ENCODE measurements around the gene CLEC1B. TPM values are rescaled to one million over a fixed set of nuclear protein-coding genes. Genes with fewer than 3 reads are reported as not detected.
"Not testable (repeated sequence)": the region's sequence is repeated elsewhere in the genome, so short reads cannot be mapped to it uniquely, and the experiment has no call there.

Gene CLEC1B
- total RNA-seq, 1 experiment from 2014 or later = not detected

DNA sequence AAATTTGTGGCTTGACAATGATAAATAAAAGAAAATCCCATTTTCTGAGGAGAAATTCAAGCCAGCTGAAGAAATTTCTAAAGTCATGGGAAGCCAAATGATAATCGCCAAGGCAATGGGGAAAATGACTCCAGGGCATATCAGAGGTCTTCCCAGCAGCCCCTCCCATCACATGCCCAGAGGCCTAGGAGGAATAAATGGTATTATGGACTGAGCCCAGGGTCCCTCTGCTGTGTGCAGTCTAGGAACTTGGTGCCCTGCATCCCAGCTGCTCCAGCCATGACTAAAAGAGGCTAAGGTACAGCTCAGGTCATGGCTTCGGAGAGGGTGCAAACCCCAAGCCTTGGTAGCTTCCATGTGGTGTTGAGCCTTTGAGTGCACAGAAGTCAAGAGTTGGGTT, 23.3 kb downstream of the CLEC1B start:
- no peaks in the 10 kb centered on the region for H3K4me1 Mint-ChIP-seq (ENCODE audit: low read depth, unreplicated experiment)
- H3K9me3 Mint-ChIP-seq (ENCODE audit: low read depth, unreplicated experiment) = no peaks in the 10 kb centered on the region
- no peak for DNase-seq
- peaks cover 42% of the 10 kb centered on the region for H3K27me3 Mint-ChIP-seq (ENCODE audit: unreplicated experiment)
- no peaks in the 10 kb centered on the region for H3K36me3 Mint-ChIP-seq (ENCODE audit: insufficient read depth, unreplicated experiment)
- CTCF ChIA-PET = no interaction called here
- no peak overlapping the region for H3K27ac Mint-ChIP-seq (ENCODE audit: unreplicated experiment)
- TF ChIP-seq, protein P1, sequence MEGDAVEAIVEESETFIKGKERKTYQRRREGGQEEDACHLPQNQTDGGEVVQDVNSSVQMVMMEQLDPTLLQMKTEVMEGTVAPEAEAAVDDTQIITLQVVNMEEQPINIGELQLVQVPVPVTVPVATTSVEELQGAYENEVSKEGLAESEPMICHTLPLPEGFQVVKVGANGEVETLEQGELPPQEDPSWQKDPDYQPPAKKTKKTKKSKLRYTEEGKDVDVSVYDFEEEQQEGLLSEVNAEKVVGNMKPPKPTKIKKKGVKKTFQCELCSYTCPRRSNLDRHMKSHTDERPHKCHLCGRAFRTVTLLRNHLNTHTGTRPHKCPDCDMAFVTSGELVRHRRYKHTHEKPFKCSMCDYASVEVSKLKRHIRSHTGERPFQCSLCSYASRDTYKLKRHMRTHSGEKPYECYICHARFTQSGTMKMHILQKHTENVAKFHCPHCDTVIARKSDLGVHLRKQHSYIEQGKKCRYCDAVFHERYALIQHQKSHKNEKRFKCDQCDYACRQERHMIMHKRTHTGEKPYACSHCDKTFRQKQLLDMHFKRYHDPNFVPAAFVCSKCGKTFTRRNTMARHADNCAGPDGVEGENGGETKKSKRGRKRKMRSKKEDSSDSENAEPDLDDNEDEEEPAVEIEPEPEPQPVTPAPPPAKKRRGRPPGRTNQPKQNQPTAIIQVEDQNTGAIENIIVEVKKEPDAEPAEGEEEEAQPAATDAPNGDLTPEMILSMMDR (IDR thresholded peaks at IDR 0.05; ENCODE audit: unreplicated experiment) = no peak
- intact Hi-C loops (cut with micrococcal nuclease; ENCODE audit: unreplicated experiment) = no loop called here
- no TSS peak for BruUV-seq (replicated peaks)
- no peak overlapping the region for H3K4me3 Mint-ChIP-seq (ENCODE audit: low read depth, unreplicated experiment)

DNA sequence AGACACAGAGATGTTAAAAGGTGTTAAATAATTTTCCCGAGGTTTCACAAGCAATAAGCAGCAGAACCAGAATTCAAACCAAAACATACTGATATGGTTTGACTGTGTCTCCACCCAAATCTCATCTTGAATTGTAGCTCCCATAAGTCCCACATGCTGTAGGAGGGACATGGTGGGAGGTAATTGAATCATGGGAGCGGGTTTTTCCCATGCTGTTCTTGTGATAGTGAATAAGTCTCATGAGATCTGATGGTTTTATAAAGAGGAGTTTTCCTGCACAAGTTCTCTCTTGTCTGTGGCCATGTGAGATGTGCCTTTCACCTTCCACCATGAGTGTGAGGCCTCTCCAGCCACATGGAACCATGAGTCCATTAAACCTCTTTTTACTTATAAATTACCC, 24.2 kb downstream of the CLEC1B start:
- H3K27ac Mint-ChIP-seq (ENCODE audit: unreplicated experiment); H3K36me3 Mint-ChIP-seq (ENCODE audit: insufficient read depth, unreplicated experiment); H3K4me3 Mint-ChIP-seq (ENCODE audit: low read depth, unreplicated experiment); H3K4me1 Mint-ChIP-seq (ENCODE audit: low read depth, unreplicated experiment); BruUV-seq (replicated peaks); intact Hi-C loops (cut with micrococcal nuclease; ENCODE audit: unreplicated experiment); H3K9me3 Mint-ChIP-seq (ENCODE audit: low read depth, unreplicated experiment); CTCF ChIA-PET; DNase-seq: not testable (repeated sequence)
- H3K27me3 Mint-ChIP-seq (ENCODE audit: unreplicated experiment) = peaks cover 33% of the 10 kb centered on the region

- Mint-ChIP-seq H3K36me3 (ENCODE audit: insufficient read depth, unreplicated experiment) (no peaks in the 10 kb centered on the region), H3K9me3 (ENCODE audit: low read depth, unreplicated experiment) (no peaks in the 10 kb centered on the region), H3K4me3 (ENCODE audit: low read depth, unreplicated experiment) (no peak overlapping the region), H3K27me3 (ENCODE audit: unreplicated experiment) (peaks cover 27% of the 10 kb centered on the region), H3K27ac (ENCODE audit: unreplicated experiment) (no peak overlapping the region), H3K4me1 (ENCODE audit: low read depth, unreplicated experiment) (no peaks in the 10 kb centered on the region)
- intact Hi-C loops (cut with micrococcal nuclease; ENCODE audit: unreplicated experiment) = no loop called here
- BruUV-seq (replicated peaks) = no TSS peak
- DNase-seq = no peak
- CTCF ChIA-PET = no interaction called here
- TF ChIP-seq, protein P1 (IDR thresholded peaks at IDR 0.05; ENCODE audit: unreplicated experiment) = no peak
These were observed 25.0 kb downstream of the CLEC1B start for GRCh38 chr12:9973949-9974348.

- Mint-ChIP-seq H3K27me3 (ENCODE audit: unreplicated experiment) (peaks cover 27% of the 10 kb centered on the region), H3K36me3 (ENCODE audit: insufficient read depth, unreplicated experiment) (no peaks in the 10 kb centered on the region), H3K4me1 (ENCODE audit: low read depth, unreplicated experiment) (no peaks in the 10 kb centered on the region), H3K9me3 (ENCODE audit: low read depth, unreplicated experiment) (no peaks in the 10 kb centered on the region), H3K27ac (ENCODE audit: unreplicated experiment) (no peak within 1 kb of the TSS), H3K4me3 (ENCODE audit: low read depth, unreplicated experiment) (no peak within 1 kb of the TSS)
- no TSS peak for BruUV-seq (replicated peaks)
- intact Hi-C loops (cut with micrococcal nuclease; ENCODE audit: unreplicated experiment) = no loop called here
- CTCF ChIA-PET = no interaction called here
- no peak for DNase-seq
- TF ChIP-seq, protein P1 (IDR thresholded peaks at IDR 0.05; ENCODE audit: unreplicated experiment) = no peak
These were observed 27.7 kb downstream of the CLEC1B start, which contains the start of gene CLEC12A for GRCh38 chr12:9971181-9971580. Gene CLEC12A (plus strand): TSS chr12:9971409. CDS start chr12:9971597, 188 bp downstream.

DNA sequence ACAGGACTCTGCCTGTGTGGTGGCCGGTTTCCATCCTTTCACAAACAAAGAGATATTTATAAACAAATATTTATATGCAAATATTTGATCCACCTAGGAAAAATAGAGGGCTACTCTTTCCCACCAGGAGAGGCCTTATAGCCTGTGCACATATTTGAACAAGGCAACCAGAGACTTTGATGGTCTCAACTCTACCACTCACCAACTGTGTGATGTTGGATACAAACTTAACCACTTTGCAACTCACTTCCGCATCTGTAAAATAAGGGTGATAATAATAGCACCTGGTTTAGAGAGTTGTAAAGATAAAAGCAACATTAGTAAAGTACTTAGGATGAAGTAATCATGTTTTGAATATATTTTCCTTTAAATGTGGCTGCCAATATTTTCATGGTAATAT, 29.2 kb downstream of the CLEC1B start:
- TF ChIP-seq, protein P1 (IDR thresholded peaks at IDR 0.05; ENCODE audit: unreplicated experiment) = no peak
- Mint-ChIP-seq H3K4me3 (ENCODE audit: low read depth, unreplicated experiment) (no peak overlapping the region), H3K4me1 (ENCODE audit: low read depth, unreplicated experiment) (no peaks in the 10 kb centered on the region), H3K27me3 (ENCODE audit: unreplicated experiment) (peaks cover 21% of the 10 kb centered on the region), H3K27ac (ENCODE audit: unreplicated experiment) (no peak overlapping the region), H3K36me3 (ENCODE audit: insufficient read depth, unreplicated experiment) (no peaks in the 10 kb centered on the region), H3K9me3 (ENCODE audit: low read depth, unreplicated experiment) (no peaks in the 10 kb centered on the region)
- DNase-seq = no peak
- intact Hi-C loops (cut with micrococcal nuclease; ENCODE audit: unreplicated experiment) = no loop called here
- BruUV-seq (replicated peaks) = no TSS peak
- CTCF ChIA-PET = no interaction called here
